22Rv1 (cell line): ENCODE data around the gene TYW3.
A peak's percentile ranks its signal among the peaks of the same experiment; 100 is the strongest.

Source experiments
- H3K27ac ChIP-seq: fragments of 450-650 bp; 2 replicates; pipeline ENCODE4 v1.5.1; 2017
- ZFX ChIP-seq: fragments of 450-650 bp; IDR thresholded peaks from 2 replicates; pipeline ENCODE4 v1.6.1; 2017; ENCODE audit warnings: antibody characterized with exemption, borderline replicate concordance
- TF ChIP-seq, protein P1 (sequence below): fragments of 450-650 bp; IDR thresholded peaks from 2 replicates; pipeline ENCODE4 v1.5.1; 2017; ENCODE audit warnings: mild to moderate bottlenecking

Gene TYW3, protein sequence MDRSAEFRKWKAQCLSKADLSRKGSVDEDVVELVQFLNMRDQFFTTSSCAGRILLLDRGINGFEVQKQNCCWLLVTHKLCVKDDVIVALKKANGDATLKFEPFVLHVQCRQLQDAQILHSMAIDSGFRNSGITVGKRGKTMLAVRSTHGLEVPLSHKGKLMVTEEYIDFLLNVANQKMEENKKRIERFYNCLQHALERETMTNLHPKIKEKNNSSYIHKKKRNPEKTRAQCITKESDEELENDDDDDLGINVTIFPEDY

DNA sequence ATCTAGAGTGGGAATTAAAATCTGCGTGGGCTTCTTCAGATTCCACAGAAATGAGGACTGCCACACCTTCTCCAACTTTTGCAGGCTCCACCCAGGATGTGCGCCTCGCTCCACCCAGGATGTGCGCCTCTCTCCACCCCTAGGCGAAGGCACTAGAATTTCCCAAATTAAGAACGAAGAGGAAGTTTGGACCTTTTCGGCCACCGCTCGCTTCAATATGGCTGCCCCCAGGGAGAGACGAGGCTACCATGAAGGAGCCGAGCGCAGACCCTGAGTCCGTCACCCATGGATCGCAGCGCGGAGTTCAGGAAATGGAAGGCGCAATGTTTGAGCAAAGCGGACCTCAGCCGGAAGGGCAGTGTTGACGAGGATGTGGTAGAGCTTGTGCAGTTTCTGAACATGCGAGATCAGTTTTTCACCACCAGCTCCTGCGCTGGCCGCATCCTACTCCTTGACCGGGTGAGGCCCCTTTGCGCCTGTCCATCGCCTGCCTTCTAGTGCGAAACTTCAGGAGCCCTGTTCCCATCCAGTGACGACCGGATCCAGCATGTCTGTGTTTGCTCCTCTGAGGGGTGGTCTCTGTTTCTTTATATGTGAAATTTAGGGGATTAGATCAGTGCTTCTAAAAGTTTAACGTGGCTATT lies at the start of gene TYW3, which contains the start of gene CRYZ:
TYW3 (plus strand) TSS at position 193 of the 644 bp plus-strand sequence; CDS start at position 286, 93 bp downstream.
CRYZ (minus strand) TSS at position 91 of the 644 bp plus-strand sequence. CDS start 8,229 bp downstream, outside the sequence.
- peak within 1 kb of the TSS; percentile 93 for H3K27ac ChIP-seq
- TF ChIP-seq ZFX: no peak
- TF ChIP-seq, protein P1, sequence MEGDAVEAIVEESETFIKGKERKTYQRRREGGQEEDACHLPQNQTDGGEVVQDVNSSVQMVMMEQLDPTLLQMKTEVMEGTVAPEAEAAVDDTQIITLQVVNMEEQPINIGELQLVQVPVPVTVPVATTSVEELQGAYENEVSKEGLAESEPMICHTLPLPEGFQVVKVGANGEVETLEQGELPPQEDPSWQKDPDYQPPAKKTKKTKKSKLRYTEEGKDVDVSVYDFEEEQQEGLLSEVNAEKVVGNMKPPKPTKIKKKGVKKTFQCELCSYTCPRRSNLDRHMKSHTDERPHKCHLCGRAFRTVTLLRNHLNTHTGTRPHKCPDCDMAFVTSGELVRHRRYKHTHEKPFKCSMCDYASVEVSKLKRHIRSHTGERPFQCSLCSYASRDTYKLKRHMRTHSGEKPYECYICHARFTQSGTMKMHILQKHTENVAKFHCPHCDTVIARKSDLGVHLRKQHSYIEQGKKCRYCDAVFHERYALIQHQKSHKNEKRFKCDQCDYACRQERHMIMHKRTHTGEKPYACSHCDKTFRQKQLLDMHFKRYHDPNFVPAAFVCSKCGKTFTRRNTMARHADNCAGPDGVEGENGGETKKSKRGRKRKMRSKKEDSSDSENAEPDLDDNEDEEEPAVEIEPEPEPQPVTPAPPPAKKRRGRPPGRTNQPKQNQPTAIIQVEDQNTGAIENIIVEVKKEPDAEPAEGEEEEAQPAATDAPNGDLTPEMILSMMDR: no peak

DNA sequence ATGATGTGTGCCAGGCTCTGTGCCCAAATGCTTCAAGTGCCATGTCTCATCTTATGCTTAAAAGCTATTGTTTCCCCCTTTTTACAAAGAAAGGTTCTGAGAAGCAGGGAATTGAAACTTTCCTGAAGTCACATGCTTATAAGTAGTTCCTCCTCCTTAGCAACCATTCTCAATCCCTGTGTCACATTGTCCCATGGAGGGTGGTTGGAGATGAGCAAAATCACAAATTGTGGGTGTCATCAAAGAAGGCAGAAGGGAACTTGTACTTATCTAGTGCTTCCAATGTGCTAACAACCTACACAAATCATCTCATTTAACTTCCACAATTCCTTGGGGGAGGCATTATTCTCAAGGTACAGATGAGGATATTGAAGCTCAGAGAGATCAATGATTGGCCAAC lies 49.3 kb upstream of the TYW3 start:
- H3K27ac ChIP-seq: no peak overlapping the region
- TF ChIP-seq ZFX: no peak
- TF ChIP-seq, protein P1: no peak

DNA sequence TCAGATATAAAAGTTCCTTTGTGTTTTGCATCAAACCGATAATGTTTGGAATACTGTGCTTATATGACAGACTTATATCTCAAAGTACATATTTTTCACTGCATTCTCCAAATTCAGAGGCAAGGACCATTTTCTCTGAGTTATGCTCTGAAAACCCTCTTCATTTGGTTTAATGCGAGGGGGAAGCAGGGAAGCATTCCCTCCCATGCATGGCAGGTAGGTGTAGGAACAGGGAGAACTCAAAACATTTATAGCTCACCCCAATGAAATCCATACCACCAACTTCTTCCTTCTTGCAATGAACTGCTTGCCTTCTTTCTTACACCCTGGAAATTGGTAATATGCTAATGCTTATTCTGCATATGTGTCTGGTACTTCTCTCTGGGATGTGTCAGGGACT lies 48.7 kb upstream of the TYW3 start:
- TF ChIP-seq ZFX: no peak
- TF ChIP-seq, protein P1: no peak
- no peak overlapping the region for H3K27ac ChIP-seq

DNA sequence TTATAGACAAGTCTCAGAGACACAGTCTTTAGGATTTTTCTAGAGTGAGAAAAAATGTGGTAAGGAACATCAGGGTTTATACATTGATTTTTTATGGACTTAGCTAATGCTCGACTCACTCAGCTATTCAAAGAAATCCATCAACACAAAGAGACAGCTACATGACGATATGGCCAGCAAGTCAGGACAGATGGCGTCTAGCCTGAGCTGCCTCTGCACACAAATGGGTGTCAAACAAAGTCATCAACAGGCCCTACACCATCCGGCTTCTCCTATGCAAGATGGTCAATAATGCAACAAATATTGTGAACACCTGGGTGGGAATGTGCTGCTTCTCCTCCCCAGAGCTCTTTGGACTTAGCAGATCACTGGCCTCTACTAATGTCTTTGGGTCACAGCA lies 46.0 kb upstream of the TYW3 start:
- H3K27ac ChIP-seq: no peak overlapping the region
- no peak for TF ChIP-seq ZFX
- TF ChIP-seq, protein P1: no peak

DNA sequence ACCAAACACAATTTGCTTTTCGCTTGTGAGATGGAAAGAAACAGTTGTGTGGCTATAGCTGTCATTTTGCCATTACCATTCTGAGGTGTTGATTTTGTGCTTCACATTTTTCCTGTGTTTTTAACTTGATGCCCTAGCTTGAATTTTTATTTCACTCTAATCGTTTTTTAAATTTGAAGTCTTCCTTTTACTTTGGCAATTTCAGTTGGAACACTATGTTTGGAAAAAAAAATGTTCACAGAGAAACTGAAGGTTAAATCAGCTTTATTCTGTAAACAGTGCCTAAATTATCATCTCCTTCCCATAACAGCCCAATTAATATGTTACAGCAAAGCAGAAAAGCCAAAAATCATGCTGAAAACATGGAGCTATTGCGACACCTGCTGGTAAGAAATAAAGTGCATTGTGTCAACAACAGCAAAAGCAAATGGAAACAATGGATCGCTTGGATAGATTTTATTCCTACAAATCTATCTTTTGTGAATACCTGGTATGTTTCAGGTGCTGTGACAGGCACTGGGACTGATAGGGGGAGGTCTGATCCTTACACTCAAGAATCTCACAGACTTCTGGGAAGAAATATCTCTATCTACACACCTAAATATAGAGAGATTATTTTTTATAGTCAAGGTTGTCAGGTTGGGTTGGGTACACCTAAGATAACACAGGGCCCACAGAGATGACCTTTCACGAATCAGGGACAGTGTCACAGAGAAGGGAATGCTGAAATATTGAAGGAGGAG lies 43.2 kb upstream of the TYW3 start:
- no peak for TF ChIP-seq ZFX
- TF ChIP-seq, protein P1: peak; percentile 84
- no peak overlapping the region for H3K27ac ChIP-seq

DNA sequence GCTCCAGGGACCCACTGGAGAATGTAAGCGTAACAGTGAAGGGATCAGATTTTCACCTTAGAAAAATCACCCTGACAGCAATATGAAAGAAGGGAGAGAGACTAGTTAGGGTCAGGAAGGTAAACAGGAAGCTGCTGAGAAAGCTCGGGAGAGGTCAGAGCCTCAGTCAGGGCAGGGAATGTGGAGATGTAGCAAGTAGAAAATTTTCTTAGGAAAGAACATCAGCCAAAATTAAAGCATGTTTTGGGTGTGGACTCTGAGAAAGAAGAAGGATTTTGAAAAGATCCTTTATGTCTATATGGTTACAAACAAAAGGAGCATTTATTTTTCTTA lies 42.6 kb upstream of the TYW3 start:
- H3K27ac ChIP-seq: no peak overlapping the region
- no peak for TF ChIP-seq ZFX
- TF ChIP-seq, protein P1: no peak

DNA sequence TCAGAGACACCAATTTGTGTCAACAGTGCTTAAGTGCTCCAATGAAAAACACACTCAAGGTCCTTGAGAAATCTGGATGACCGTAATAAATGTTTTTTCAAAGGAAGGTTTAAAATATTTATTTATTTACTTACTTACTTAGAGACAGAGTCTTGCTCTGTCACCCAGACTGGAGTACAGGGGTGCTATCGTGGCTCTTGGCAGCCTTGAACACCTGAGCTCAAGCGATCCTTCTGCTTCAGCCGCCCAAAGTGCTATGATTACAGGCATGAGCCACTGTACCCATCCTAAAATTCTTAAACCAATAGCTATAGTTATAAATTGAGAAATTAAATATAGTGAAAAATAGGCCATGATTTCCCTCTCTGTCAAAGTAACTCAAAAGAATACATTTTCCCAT lies 42.0 kb upstream of the TYW3 start:
- TF ChIP-seq, protein P1: no peak
- TF ChIP-seq ZFX: no peak
- no peak overlapping the region for H3K27ac ChIP-seq
